ENCODE data around the gene UBN1. TPM values are rescaled to one million over a fixed set of nuclear protein-coding genes. Genes with fewer than 3 reads are reported as not detected.
A peak's percentile ranks its signal among the peaks of the same experiment; 100 is the strongest.

The UBN1 gene
- total RNA-seq, 4 donors from 2014 or later = 22.8 to 46.2 (median 28.0) TPM

DNA sequence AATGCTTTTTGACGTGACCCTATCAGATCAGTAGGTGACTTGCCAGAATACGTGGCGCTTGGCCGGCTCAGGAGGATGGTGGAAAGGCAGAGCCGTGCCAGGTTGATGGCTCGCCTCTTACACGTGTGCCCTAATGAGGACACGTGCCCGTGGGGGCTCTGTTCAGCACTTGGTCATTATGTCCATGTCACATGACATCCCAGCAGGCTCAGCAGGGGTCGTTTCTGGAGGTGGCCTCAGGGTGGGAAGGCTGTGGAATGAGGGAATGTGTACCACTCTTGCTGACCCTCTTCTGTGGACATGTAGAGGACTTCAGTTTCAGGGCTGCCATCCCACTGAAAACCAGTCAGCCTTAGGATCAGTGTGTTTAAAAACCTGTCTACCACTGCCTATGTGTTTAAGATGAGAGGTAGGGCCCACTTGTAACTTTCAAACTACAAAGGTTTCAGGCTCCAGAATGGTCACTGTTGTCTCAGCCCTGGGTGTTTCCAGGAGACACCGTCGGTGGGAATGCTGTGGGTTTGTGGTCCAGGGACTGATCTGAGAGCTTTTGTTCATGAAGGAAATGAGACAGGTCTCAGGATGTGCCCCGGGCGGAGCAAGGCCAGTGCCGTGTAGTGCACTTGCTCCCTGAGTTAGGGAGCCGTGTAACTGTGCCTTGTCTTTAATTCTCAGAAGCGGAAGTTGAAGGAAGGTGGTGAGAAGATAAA, 12.1 kb downstream of the UBN1 start:
- WGBS, 2 donors (ENCODE audit: low coverage in 1 of 2) = 89 to 91% methylated on average over 4 to 10 of the region's 17 CpGs
- ATAC-seq = no peak

DNA sequence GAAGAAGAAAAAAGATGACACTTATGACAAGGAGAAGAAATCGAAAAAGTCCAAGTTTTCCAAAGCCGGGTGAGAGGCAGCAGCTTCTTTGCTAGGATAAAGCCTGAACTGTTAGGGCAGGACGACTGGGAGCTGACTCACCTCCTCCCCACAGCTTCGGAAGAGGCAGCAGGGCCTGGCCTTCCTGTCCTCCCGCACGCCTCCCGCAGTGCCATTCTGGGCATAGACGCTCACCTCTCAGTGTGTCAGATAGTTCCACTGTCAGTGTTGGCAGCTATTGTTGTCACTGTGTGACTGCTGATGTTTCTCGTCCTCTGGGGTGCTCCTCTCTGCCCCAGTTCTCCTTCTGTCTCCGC, 12.6 kb downstream of the UBN1 start:
- no peaks in the 10 kb centered on the region for H3K9me3 ChIP-seq
- peak overlapping the region in 1 of 4 donors; percentile 43 for H3K27ac ChIP-seq
- 79% methylated on average over 10 of the region's 10 CpGs; no CpG with 5 or more reads in 1 of the 2 donors for WGBS, 2 donors (ENCODE audit: low coverage in 1 of 2)
- ATAC-seq = no peak
- peaks cover 0 to 17% (median 0%) of the 10 kb centered on the region in 3 donors for H3K4me1 ChIP-seq
- peaks cover 0 to 89% of the 10 kb centered on the region in 2 donors for H3K36me3 ChIP-seq
- H3K27me3 ChIP-seq = no peaks in the 10 kb centered on the region
- H3K4me3 ChIP-seq = no peak overlapping the region
- TF ChIP-seq, protein P1, sequence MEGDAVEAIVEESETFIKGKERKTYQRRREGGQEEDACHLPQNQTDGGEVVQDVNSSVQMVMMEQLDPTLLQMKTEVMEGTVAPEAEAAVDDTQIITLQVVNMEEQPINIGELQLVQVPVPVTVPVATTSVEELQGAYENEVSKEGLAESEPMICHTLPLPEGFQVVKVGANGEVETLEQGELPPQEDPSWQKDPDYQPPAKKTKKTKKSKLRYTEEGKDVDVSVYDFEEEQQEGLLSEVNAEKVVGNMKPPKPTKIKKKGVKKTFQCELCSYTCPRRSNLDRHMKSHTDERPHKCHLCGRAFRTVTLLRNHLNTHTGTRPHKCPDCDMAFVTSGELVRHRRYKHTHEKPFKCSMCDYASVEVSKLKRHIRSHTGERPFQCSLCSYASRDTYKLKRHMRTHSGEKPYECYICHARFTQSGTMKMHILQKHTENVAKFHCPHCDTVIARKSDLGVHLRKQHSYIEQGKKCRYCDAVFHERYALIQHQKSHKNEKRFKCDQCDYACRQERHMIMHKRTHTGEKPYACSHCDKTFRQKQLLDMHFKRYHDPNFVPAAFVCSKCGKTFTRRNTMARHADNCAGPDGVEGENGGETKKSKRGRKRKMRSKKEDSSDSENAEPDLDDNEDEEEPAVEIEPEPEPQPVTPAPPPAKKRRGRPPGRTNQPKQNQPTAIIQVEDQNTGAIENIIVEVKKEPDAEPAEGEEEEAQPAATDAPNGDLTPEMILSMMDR (IDR thresholded peaks at IDR 0.05) = no peak
- TF ChIP-seq POLR2AphosphoS5 (IDR thresholded peaks at IDR 0.05) (no peak), POLR2A (IDR thresholded peaks at IDR 0.05) (no peak), EP300 (IDR thresholded peaks at IDR 0.05) (no peak)

More for the DNA sequence above, 12.1 kb downstream of the UBN1 start:
- peak overlapping the region in 2 of 4 donors; percentile 15 to 43 for H3K27ac ChIP-seq
- no peak overlapping the region for H3K4me3 ChIP-seq
- TF ChIP-seq, protein P1 (IDR thresholded peaks at IDR 0.05) = no peak
- TF ChIP-seq POLR2A (IDR thresholded peaks at IDR 0.05) (no peak), EP300 (IDR thresholded peaks at IDR 0.05) (no peak), POLR2AphosphoS5 (IDR thresholded peaks at IDR 0.05) (no peak)
- H3K36me3 ChIP-seq = peaks cover 0 to 94% of the 10 kb centered on the region in 2 donors
- H3K9me3 ChIP-seq = no peaks in the 10 kb centered on the region
- no peaks in the 10 kb centered on the region for H3K27me3 ChIP-seq
- peaks cover 0 to 17% (median 0%) of the 10 kb centered on the region in 3 donors for H3K4me1 ChIP-seq

DNA sequence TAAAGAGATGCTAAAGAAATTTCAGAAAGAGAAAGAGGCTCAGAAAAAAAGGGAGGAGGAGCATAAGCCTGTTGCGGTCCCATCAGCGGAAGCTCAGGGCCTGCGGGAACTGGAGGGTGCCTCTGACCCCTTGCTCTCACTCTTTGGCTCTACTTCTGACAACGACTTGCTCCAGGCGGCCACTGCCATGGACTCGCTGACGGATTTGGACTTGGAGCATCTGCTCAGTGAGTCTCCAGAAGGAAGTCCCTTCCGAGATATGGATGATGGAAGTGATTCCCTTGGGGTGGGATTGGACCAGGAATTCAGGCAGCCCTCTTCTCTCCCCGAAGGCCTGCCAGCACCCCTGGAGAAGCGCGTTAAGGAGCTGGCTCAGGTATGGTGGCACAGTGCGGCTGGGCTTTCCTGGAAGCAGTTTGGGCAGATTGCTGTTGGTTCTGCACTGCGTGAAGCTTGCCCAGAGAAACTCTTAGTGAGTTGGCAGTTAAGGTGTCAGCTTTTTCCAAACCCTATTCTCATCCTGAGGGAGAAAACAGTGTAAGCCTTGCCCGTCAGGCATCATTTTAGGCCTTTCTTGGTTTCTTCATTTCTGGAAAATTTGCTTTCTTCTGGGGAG, 13.6 kb downstream of the UBN1 start:
- H3K9me3 ChIP-seq = no peaks in the 10 kb centered on the region
- H3K27ac ChIP-seq = no peak overlapping the region
- H3K4me3 ChIP-seq = no peak overlapping the region
- ATAC-seq = no peak
- H3K36me3 ChIP-seq = peaks cover 0 to 83% of the 10 kb centered on the region in 2 donors
- TF ChIP-seq EP300 (IDR thresholded peaks at IDR 0.05) (no peak), POLR2AphosphoS5 (IDR thresholded peaks at IDR 0.05) (no peak), POLR2A (IDR thresholded peaks at IDR 0.05) (no peak)
- TF ChIP-seq, protein P1 (IDR thresholded peaks at IDR 0.05) = no peak
- 80 to 94% methylated on average over 6 of the region's 14 CpGs for WGBS, 2 donors (ENCODE audit: low coverage in 1 of 2)
- peaks cover 0 to 17% (median 0%) of the 10 kb centered on the region in 3 donors for H3K4me1 ChIP-seq
- no peaks in the 10 kb centered on the region for H3K27me3 ChIP-seq

DNA sequence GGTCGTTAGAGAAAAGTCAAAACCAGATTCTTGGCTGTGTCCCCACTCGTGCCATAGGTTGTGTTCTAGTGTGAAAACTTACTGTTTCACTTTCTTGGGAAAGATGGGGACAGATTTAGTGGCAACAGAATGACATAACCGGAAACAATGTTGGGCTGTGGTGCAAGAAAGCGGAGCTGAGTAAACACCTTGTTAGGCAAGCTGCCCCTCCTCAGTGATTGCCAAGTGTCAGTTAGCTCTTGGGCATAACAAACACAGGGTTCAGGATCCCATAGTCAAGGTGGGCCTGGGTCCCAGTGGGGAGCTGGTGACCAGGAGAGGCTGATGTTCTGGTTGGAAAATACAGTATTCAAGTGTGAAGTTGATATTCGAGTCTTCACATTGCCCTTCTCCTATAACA, 15.4 kb downstream of the UBN1 start:
- no peak overlapping the region for H3K27ac ChIP-seq
- 50 to 77% methylated on average over 3 to 5 of the region's 5 CpGs for WGBS, 2 donors (ENCODE audit: low coverage in 1 of 2)
- no peaks in the 10 kb centered on the region for H3K9me3 ChIP-seq
- no peak overlapping the region for H3K4me3 ChIP-seq
- peaks cover 0 to 65% of the 10 kb centered on the region in 2 donors for H3K36me3 ChIP-seq
- no peak for TF ChIP-seq POLR2AphosphoS5 (IDR thresholded peaks at IDR 0.05)
- TF ChIP-seq POLR2A (IDR thresholded peaks at IDR 0.05) = no peak
- no peak for TF ChIP-seq EP300 (IDR thresholded peaks at IDR 0.05)
- TF ChIP-seq, protein P1 (IDR thresholded peaks at IDR 0.05) = no peak
- ATAC-seq = peak; percentile 28
- peaks cover 0 to 17% (median 0%) of the 10 kb centered on the region in 3 donors for H3K4me1 ChIP-seq
- H3K27me3 ChIP-seq = no peaks in the 10 kb centered on the region
